GM18870 (cell line): ENCODE data around the gene ZNF521.
"Not testable (repeated sequence)": the region's sequence is repeated elsewhere in the genome, so short reads cannot be mapped to it uniquely, and the experiment has no call there.

ENCODE experiments used
- ATAC-seq: cut with Tn5 transposase; IDR thresholded peaks from one replicate; pipeline ENCODE4 v1.9.1; 2021; ENCODE audit warnings: moderate library complexity; ENCODE audit not compliant: unreplicated experiment

Gene ZNF521

GRCh38 chr18:25047983-25048382 is 304.0 kb downstream of the ZNF521 start:
- no peak for ATAC-seq

DNA sequence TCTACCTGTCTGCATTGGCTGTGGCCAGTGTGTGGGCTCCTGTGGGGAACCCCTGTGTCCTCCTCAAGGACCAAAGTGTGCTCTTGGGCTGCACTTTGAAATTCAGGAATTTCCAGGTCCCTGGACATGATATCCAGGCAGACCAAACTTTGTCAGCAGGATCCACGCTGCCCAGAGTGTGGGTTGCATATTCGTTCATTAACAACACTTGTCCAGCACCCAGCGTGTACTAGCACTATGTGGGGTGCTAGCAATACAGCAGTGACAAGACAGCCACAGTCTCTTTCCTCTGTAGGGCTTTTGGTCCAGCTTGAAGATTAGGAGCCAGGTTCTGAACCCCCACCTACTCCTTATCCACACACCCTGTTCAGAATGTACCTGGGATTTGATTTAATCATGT is 304.5 kb downstream of the ZNF521 start:
- no peak for ATAC-seq

GRCh38 chr18:25044694-25045093 is 307.3 kb downstream of the ZNF521 start:
- ATAC-seq, result no peak

GRCh38 chr18:25043104-25043503 is 308.9 kb downstream of the ZNF521 start:
- ATAC-seq, result no peak

- ATAC-seq, result no peak
These were observed 309.3 kb downstream of the ZNF521 start for GRCh38 chr18:25042641-25043051.

GRCh38 chr18:25039781-25040180 is 312.2 kb downstream of the ZNF521 start:
- ATAC-seq, result no peak

- ATAC-seq, result no peak
These were observed 313.7 kb downstream of the ZNF521 start for GRCh38 chr18:25038261-25038660.

DNA sequence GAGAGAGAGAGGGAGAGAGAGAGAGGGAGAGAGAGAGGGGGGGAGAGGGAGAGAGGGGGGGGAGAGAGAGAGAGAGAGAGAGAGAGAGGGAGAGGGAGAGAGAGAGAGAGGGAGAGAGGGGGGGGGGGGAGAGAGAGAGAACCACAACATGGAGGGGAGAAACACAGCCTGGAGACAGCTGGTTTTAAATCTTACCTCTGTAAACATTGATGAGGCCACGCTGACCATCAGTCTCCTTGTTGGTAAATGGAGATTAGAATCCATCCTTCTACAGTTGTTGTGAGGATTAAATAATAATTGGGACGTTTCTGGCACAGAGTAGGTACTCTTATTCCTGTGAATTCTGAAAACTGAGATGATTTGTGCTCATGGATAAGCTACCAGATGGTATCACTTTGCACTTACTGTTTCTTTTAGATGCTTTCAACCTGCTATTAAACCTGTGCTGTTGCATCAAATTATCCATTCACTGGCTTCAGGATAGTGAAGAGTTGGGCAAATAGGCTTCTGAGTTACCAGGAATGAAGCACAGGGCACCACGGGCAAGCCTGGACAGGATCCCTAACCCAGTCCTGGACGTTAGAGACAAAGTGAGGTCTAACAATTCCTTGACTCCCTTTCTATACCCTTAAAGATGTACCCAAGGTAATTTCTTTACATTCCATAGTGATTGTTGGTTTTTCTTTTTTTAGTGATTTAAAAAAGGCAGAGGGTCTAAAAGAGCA is 318.1 kb downstream of the ZNF521 start:
- ATAC-seq, result no peak

DNA sequence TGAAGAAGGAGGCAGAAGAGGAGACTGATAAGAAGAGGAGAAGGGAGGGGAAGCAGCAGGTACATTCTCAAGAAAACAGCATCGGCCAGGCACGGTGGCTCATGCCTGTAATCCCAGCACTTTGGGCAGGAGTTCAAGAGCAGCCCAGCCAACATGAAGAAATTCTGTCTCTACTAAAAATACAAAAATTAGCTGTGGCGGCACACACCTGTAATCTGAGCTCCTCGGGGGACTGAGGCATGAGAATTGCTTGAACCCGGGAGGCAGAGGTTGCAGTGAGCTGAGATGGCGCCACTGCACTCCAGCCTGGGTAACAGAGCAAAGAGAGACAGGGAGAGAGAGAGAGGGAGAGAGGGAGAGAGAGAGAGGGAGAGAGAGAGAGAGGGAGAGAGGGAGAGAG is 318.8 kb downstream of the ZNF521 start:
- not testable (repeated sequence) for ATAC-seq

GRCh38 chr18:25029802-25030201 is 322.2 kb downstream of the ZNF521 start:
- ATAC-seq, result no peak

DNA sequence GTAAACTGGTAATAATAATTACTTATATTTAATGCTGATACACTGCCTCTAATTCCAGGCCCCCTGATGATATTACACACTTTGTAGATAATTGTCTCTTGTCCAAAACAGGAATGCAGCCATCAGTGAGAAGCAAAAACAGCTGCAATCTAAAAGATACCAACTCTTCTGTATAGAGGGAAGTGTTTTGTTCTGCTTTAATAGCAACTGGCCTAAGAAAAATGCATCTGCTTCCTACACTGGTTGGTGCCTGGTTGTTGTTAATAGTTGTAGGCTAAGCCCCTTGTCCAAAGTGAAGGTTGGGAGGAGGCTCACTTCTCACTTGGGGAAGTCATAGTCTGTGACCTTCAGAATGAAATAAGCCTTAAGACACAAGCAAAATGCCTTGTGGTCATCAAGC is 332.0 kb downstream of the ZNF521 start:
- no peak for ATAC-seq

DNA sequence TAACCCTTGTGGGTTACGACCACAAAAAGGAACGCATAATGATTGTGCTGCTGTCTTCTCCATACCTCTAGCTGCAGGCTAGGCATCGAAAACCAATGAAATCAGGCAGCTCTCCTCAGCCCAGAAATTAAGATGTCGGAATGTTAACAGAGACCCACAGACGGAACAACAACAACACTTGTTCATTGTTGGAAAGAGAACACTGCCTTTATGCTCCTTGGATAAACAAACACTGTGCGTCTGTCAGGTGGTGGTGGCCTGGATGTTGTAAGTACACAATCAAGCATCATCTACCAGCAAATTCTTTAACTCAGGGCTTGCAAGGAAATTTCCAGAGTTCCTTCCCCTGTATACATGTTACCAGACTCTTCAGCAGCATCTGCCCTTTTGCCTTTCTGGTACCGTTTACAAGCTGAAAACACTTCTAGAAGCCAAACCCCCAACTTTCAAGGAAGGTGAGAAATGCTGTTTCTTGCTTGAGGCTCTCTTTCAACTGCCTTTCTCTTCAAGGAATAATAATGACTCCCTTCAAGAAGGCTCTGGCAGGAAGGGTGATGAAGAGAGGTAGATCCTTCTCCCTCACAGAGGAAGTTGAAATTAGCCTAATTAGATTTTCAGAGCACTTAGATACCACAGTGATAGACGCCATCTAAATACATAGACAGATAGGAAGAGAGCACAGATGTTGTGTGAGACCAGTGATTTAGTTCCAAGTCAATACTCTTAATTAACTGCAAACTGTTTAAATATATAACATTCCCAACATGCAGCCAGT is 332.7 kb downstream of the ZNF521 start:
- no peak for ATAC-seq

- ATAC-seq, result no peak
These were observed 335.3 kb downstream of the ZNF521 start for GRCh38 chr18:25016666-25017065.

DNA sequence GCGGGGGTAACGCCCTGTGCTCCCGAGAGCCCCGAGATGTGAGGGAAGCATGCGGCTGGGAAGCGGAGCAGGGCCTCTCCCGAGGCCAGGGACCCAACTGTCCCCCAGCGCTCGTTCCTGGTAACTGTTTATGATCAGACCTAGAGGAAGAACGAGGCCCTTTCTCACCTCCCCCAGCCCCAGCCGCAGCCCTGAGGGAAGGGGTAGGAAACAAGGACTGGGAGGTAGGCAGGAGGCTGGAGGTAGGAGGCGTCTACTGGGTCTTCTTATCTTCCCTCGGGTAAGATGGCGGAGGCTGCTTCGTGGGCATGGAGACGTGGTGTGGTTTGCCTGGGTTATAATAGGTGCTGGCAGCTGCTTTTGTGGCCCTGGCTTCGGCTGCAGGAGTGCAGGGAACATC is 335.8 kb downstream of the ZNF521 start:
- ATAC-seq, result no peak
